Measurements from ENCODE around the gene NREP. TPM values are rescaled to one million over a fixed set of nuclear protein-coding genes. Genes with fewer than 3 reads are reported as not detected.

Gene NREP
- total RNA-seq, result 179 TPM

GRCh38 chr5:111756581-111757354 is at the start of gene NREP:
TSS of gene NREP (minus strand) at chr5:111757194. CDS start at chr5:111755772, 1,422 bp downstream.
- peaks cover 12 to 19% (median 14%) of the 10 kb centered on the region in 3 donors for H3K4me1 ChIP-seq (ENCODE audit: control insufficient read depth in 3 of 3, insufficient read depth in 3 of 3, low read length in 3 of 3)
- no peaks in the 10 kb centered on the region for H3K36me3 ChIP-seq (ENCODE audit: control insufficient read depth in 3 of 3, insufficient read depth in 3 of 3, low read length in 3 of 3)
- H3K9me3 ChIP-seq (ENCODE audit: control insufficient read depth in 3 of 3, low read length in 3 of 3), result no peaks in the 10 kb centered on the region
- peak within 1 kb of the TSS; percentile 78 to 95 (median 83) for H3K4me3 ChIP-seq (ENCODE audit: low read length in 3 of 3)
- H3K27ac ChIP-seq (ENCODE audit: low read depth, low read length), result peak within 1 kb of the TSS; percentile 94
- H3K27me3 ChIP-seq (ENCODE audit: control insufficient read depth in 3 of 3, insufficient read depth in 3 of 3, low read length in 3 of 3), result no peaks in the 10 kb centered on the region
- peak within 1 kb of the TSS; percentile 81 to 97 (median 95) for H3K9ac ChIP-seq (ENCODE audit: low read depth in 1 of 3, low read length in 3 of 3)

- Histone ChIP-seq H3K27ac (ENCODE audit: low read depth, low read length) (no peak overlapping the region), H3K36me3 (ENCODE audit: control insufficient read depth in 3 of 3, insufficient read depth in 3 of 3, low read length in 3 of 3) (no peaks in the 10 kb centered on the region), H3K4me3 (ENCODE audit: low read length in 3 of 3) (no peak overlapping the region), H3K9me3 (ENCODE audit: control insufficient read depth in 3 of 3, low read length in 3 of 3) (no peaks in the 10 kb centered on the region), H3K27me3 (ENCODE audit: control insufficient read depth in 3 of 3, insufficient read depth in 3 of 3, low read length in 3 of 3) (no peaks in the 10 kb centered on the region), H3K4me1 (ENCODE audit: control insufficient read depth in 3 of 3, insufficient read depth in 3 of 3, low read length in 3 of 3) (no peaks in the 10 kb centered on the region), H3K9ac (ENCODE audit: low read depth in 1 of 3, low read length in 3 of 3) (no peak overlapping the region)
Observed at GRCh38 chr5:111806753-111807152, 49.8 kb upstream of the NREP start.

- Histone ChIP-seq H3K27ac (ENCODE audit: low read depth, low read length) (no peak overlapping the region), H3K27me3 (ENCODE audit: control insufficient read depth in 3 of 3, insufficient read depth in 3 of 3, low read length in 3 of 3) (no peaks in the 10 kb centered on the region), H3K36me3 (ENCODE audit: control insufficient read depth in 3 of 3, insufficient read depth in 3 of 3, low read length in 3 of 3) (no peaks in the 10 kb centered on the region), H3K9me3 (ENCODE audit: control insufficient read depth in 3 of 3, low read length in 3 of 3) (no peaks in the 10 kb centered on the region), H3K9ac (ENCODE audit: low read depth in 1 of 3, low read length in 3 of 3) (no peak overlapping the region), H3K4me3 (ENCODE audit: low read length in 3 of 3) (no peak overlapping the region), H3K4me1 (ENCODE audit: control insufficient read depth in 3 of 3, insufficient read depth in 3 of 3, low read length in 3 of 3) (no peaks in the 10 kb centered on the region)
Observed at GRCh38 chr5:111806156-111806555, 49.2 kb upstream of the NREP start.

GRCh38 chr5:111805071-111805470 is 48.1 kb upstream of the NREP start:
- H3K27ac ChIP-seq (ENCODE audit: low read depth, low read length), result no peak overlapping the region

GRCh38 chr5:111800351-111800750 is 43.4 kb upstream of the NREP start:
- Histone ChIP-seq H3K9ac (ENCODE audit: low read depth in 1 of 3, low read length in 3 of 3) (no peak overlapping the region), H3K4me1 (ENCODE audit: control insufficient read depth in 3 of 3, insufficient read depth in 3 of 3, low read length in 3 of 3) (no peaks in the 10 kb centered on the region), H3K36me3 (ENCODE audit: control insufficient read depth in 3 of 3, insufficient read depth in 3 of 3, low read length in 3 of 3) (no peaks in the 10 kb centered on the region), H3K27ac (ENCODE audit: low read depth, low read length) (no peak overlapping the region), H3K9me3 (ENCODE audit: control insufficient read depth in 3 of 3, low read length in 3 of 3) (no peaks in the 10 kb centered on the region), H3K4me3 (ENCODE audit: low read length in 3 of 3) (no peak overlapping the region), H3K27me3 (ENCODE audit: control insufficient read depth in 3 of 3, insufficient read depth in 3 of 3, low read length in 3 of 3) (no peaks in the 10 kb centered on the region)

More at GRCh38 chr5:111805071-111805470, 48.1 kb upstream of the NREP start:
- Histone ChIP-seq H3K4me3 (ENCODE audit: low read length in 3 of 3) (no peak overlapping the region), H3K27me3 (ENCODE audit: control insufficient read depth in 3 of 3, insufficient read depth in 3 of 3, low read length in 3 of 3) (no peaks in the 10 kb centered on the region), H3K9ac (ENCODE audit: low read depth in 1 of 3, low read length in 3 of 3) (no peak overlapping the region), H3K4me1 (ENCODE audit: control insufficient read depth in 3 of 3, insufficient read depth in 3 of 3, low read length in 3 of 3) (no peaks in the 10 kb centered on the region), H3K36me3 (ENCODE audit: control insufficient read depth in 3 of 3, insufficient read depth in 3 of 3, low read length in 3 of 3) (no peaks in the 10 kb centered on the region), H3K9me3 (ENCODE audit: control insufficient read depth in 3 of 3, low read length in 3 of 3) (no peaks in the 10 kb centered on the region)

GRCh38 chr5:111795142-111795541 is 38.1 kb upstream of the NREP start:
- no peaks in the 10 kb centered on the region for H3K27me3 ChIP-seq (ENCODE audit: control insufficient read depth in 3 of 3, insufficient read depth in 3 of 3, low read length in 3 of 3)

GRCh38 chr5:111792471-111793058 is 35.6 kb upstream of the NREP start:
- Histone ChIP-seq H3K27me3 (ENCODE audit: control insufficient read depth in 3 of 3, insufficient read depth in 3 of 3, low read length in 3 of 3) (no peaks in the 10 kb centered on the region), H3K9me3 (ENCODE audit: control insufficient read depth in 3 of 3, low read length in 3 of 3) (peaks cover 0 to 2% (median 0%) of the 10 kb centered on the region in 3 donors), H3K36me3 (ENCODE audit: control insufficient read depth in 3 of 3, insufficient read depth in 3 of 3, low read length in 3 of 3) (no peaks in the 10 kb centered on the region), H3K27ac (ENCODE audit: low read depth, low read length) (no peak overlapping the region), H3K4me1 (ENCODE audit: control insufficient read depth in 3 of 3, insufficient read depth in 3 of 3, low read length in 3 of 3) (no peaks in the 10 kb centered on the region), H3K9ac (ENCODE audit: low read depth in 1 of 3, low read length in 3 of 3) (no peak overlapping the region), H3K4me3 (ENCODE audit: low read length in 3 of 3) (no peak overlapping the region)

More at GRCh38 chr5:111795142-111795541, 38.1 kb upstream of the NREP start:
- H3K9ac ChIP-seq (ENCODE audit: low read depth in 1 of 3, low read length in 3 of 3), result no peak overlapping the region
- H3K4me1 ChIP-seq (ENCODE audit: control insufficient read depth in 3 of 3, insufficient read depth in 3 of 3, low read length in 3 of 3), result no peaks in the 10 kb centered on the region
- no peak overlapping the region for H3K4me3 ChIP-seq (ENCODE audit: low read length in 3 of 3)
- no peak overlapping the region for H3K27ac ChIP-seq (ENCODE audit: low read depth, low read length)
- no peaks in the 10 kb centered on the region for H3K36me3 ChIP-seq (ENCODE audit: control insufficient read depth in 3 of 3, insufficient read depth in 3 of 3, low read length in 3 of 3)
- H3K9me3 ChIP-seq (ENCODE audit: control insufficient read depth in 3 of 3, low read length in 3 of 3), result no peaks in the 10 kb centered on the region

GRCh38 chr5:111790295-111790694 is 33.3 kb upstream of the NREP start:
- peaks cover 0 to 2% (median 0%) of the 10 kb centered on the region in 3 donors for H3K9me3 ChIP-seq (ENCODE audit: control insufficient read depth in 3 of 3, low read length in 3 of 3)

GRCh38 chr5:111787006-111787405 is 30.0 kb upstream of the NREP start:
- H3K27ac ChIP-seq (ENCODE audit: low read depth, low read length), result no peak overlapping the region
- no peak overlapping the region for H3K4me3 ChIP-seq (ENCODE audit: low read length in 3 of 3)
- H3K36me3 ChIP-seq (ENCODE audit: control insufficient read depth in 3 of 3, insufficient read depth in 3 of 3, low read length in 3 of 3), result no peaks in the 10 kb centered on the region
- no peaks in the 10 kb centered on the region for H3K27me3 ChIP-seq (ENCODE audit: control insufficient read depth in 3 of 3, insufficient read depth in 3 of 3, low read length in 3 of 3)
- H3K9ac ChIP-seq (ENCODE audit: low read depth in 1 of 3, low read length in 3 of 3), result no peak overlapping the region
- peaks cover 0 to 2% (median 0%) of the 10 kb centered on the region in 3 donors for H3K9me3 ChIP-seq (ENCODE audit: control insufficient read depth in 3 of 3, low read length in 3 of 3)
- no peaks in the 10 kb centered on the region for H3K4me1 ChIP-seq (ENCODE audit: control insufficient read depth in 3 of 3, insufficient read depth in 3 of 3, low read length in 3 of 3)

More at GRCh38 chr5:111790295-111790694, 33.3 kb upstream of the NREP start:
- Histone ChIP-seq H3K27me3 (ENCODE audit: control insufficient read depth in 3 of 3, insufficient read depth in 3 of 3, low read length in 3 of 3) (no peaks in the 10 kb centered on the region), H3K9ac (ENCODE audit: low read depth in 1 of 3, low read length in 3 of 3) (no peak overlapping the region), H3K4me1 (ENCODE audit: control insufficient read depth in 3 of 3, insufficient read depth in 3 of 3, low read length in 3 of 3) (no peaks in the 10 kb centered on the region), H3K4me3 (ENCODE audit: low read length in 3 of 3) (no peak overlapping the region), H3K36me3 (ENCODE audit: control insufficient read depth in 3 of 3, insufficient read depth in 3 of 3, low read length in 3 of 3) (no peaks in the 10 kb centered on the region), H3K27ac (ENCODE audit: low read depth, low read length) (no peak overlapping the region)

- H3K4me3 ChIP-seq (ENCODE audit: low read length in 3 of 3), result no peak overlapping the region
- no peak overlapping the region for H3K9ac ChIP-seq (ENCODE audit: low read depth in 1 of 3, low read length in 3 of 3)
- no peak overlapping the region for H3K27ac ChIP-seq (ENCODE audit: low read depth, low read length)
- H3K27me3 ChIP-seq (ENCODE audit: control insufficient read depth in 3 of 3, insufficient read depth in 3 of 3, low read length in 3 of 3), result no peaks in the 10 kb centered on the region
- H3K36me3 ChIP-seq (ENCODE audit: control insufficient read depth in 3 of 3, insufficient read depth in 3 of 3, low read length in 3 of 3), result no peaks in the 10 kb centered on the region
- H3K9me3 ChIP-seq (ENCODE audit: control insufficient read depth in 3 of 3, low read length in 3 of 3), result peaks cover 0 to 2% (median 0%) of the 10 kb centered on the region in 3 donors
- H3K4me1 ChIP-seq (ENCODE audit: control insufficient read depth in 3 of 3, insufficient read depth in 3 of 3, low read length in 3 of 3), result no peaks in the 10 kb centered on the region
Observed at GRCh38 chr5:111784491-111785181, 27.6 kb upstream of the NREP start.
